ENCODE results near the gene KRTDAP. TPM values are rescaled to one million over a fixed set of nuclear protein-coding genes. Genes with fewer than 3 reads are reported as not detected.

KRTDAP gene
- total and polyA plus RNA-seq, 10 of the 15 experiments (the other 5 are each of a cell fraction or from before 2014, with no cell fraction given): 0.23 TPM; not detected in 9

GRCh38 chr19:35506011-35506410 is 15.7 kb upstream of the KRTDAP start (continued):
- TF ChIP-seq HSF1 (IDR thresholded peaks at IDR 0.05; ENCODE audit: low read depth, low read length) (no peak), YY1 (IDR thresholded peaks at IDR 0.05; ENCODE audit: low read depth, low read length) (no peak), HDAC6 (IDR thresholded peaks at IDR 0.05; ENCODE audit: unreplicated experiment) (no peak)

GRCh38 chr19:35502751-35503150 is 12.5 kb upstream of the KRTDAP start:
- RAD21 ChIA-PET (ENCODE audit: unreplicated experiment): no interaction called here
- WGBS (ENCODE audit: insufficient coverage, insufficient replicate concordance, low lambda C conversion rate, missing lambda C conversion rate): 35% methylated on average over 4 of the region's 4 CpGs
- SMC1A ChIA-PET (ENCODE audit: uncharacterized antibody, unreplicated experiment): interaction anchor here (1.4 kb wide), 1 partner anchor 149 kb away, joined by 3 read pairs; no protein-coding TSS in a partner anchor
- in situ Hi-C loops (cut with MboI): no loop called here
- H3K9ac ChIP-seq (ENCODE audit: control insufficient read depth, insufficient read depth, low read length): no peak overlapping the region
- no peaks in the 10 kb centered on the region for H3K79me2 ChIP-seq (ENCODE audit: control insufficient read depth, insufficient read depth, low read length)
- intact Hi-C loops (cut with micrococcal nuclease; ENCODE audit: unreplicated experiment): no loop called here
- no peaks in the 10 kb centered on the region for H4K20me1 ChIP-seq (ENCODE audit: control insufficient read depth, insufficient read depth)
- TF ChIP-seq BCLAF1 (IDR thresholded peaks at IDR 0.05) (no peak), RELB (IDR thresholded peaks at IDR 0.05; ENCODE audit: low read depth) (no peak), PBX3 (IDR thresholded peaks at IDR 0.05; ENCODE audit: insufficient replicate concordance, low read depth, low read length) (no peak), SRF (IDR thresholded peaks at IDR 0.05; ENCODE audit: low read depth in 2 of 2, low read length in 2 of 2) (no peak), USF1 (IDR thresholded peaks at IDR 0.05; ENCODE audit: borderline replicate concordance, extremely low read length, insufficient read depth, low read depth, low read length) (no peak), SMAD1 (IDR thresholded peaks at IDR 0.05; ENCODE audit: low read depth, partially characterized antibody) (no peak), ATF7 (IDR thresholded peaks at IDR 0.05; ENCODE audit: low read depth) (no peak), BMI1 (IDR thresholded peaks at IDR 0.05; ENCODE audit: borderline replicate concordance) (no peak)
- CTCF ChIA-PET: interaction anchor here (1.1 kb wide), 1 partner anchor 150 kb away, joined by 3 read pairs; no protein-coding TSS in a partner anchor
- DNase-seq (ENCODE audit: low read depth, low spot score) (no peak), FAIRE-seq (no peak), ATAC-seq (no peak)
- no peaks in the 10 kb centered on the region for H3K27me3 ChIP-seq (replicated peaks in 1 of 2; ENCODE audit: control insufficient read depth in 2 of 2, insufficient read depth in 2 of 2, low read length in 1 of 2)
- H3K36me3 ChIP-seq (ENCODE audit: control insufficient read depth in 2 of 2, insufficient read depth in 2 of 2, low read length in 1 of 2): no peaks in the 10 kb centered on the region
- no peak overlapping the region for H3K4me2 ChIP-seq (ENCODE audit: control insufficient read depth, insufficient read depth)
- no peaks in the 10 kb centered on the region for H3K9me3 ChIP-seq (replicated peaks; ENCODE audit: control insufficient read depth, insufficient read depth, low read length)
- peaks cover 10% of the 10 kb centered on the region for H3K4me1 ChIP-seq (ENCODE audit: control insufficient read depth, insufficient read depth, low read length)
- no TSS peak for BruUV-seq (replicated peaks)
- no peak overlapping the region for H3K4me3 ChIP-seq
- no peak overlapping the region for H2AFZ ChIP-seq (ENCODE audit: control insufficient read depth, low read depth, low read length)
- H3K27ac ChIP-seq (ENCODE audit: control insufficient read depth, insufficient read depth): no peak overlapping the region
- POLR2A ChIA-PET: interaction anchor here (0.7 kb wide), 1 partner anchor 15 kb away, joined by 5 read pairs; no protein-coding TSS in a partner anchor

Measured in GM12878 (cell line).